Activated naive CD8-positive, alpha-beta T cell treated with anti-CD3 and anti-CD28 coated beads for 36 hours (primary cell): ENCODE data around the gene UGP2. TPM values are rescaled to one million over a fixed set of nuclear protein-coding genes. Genes with fewer than 3 reads are reported as not detected.
"Not testable (repeated sequence)": the region's sequence is repeated elsewhere in the genome, so short reads cannot be mapped to it uniquely, and the experiment has no call there.

Experiments used
- DNase-seq: peaks from one replicate; pipeline ENCODE4 v3.0.0; 2021
- H3K27ac Mint-ChIP-seq: one replicate; pipeline ENCODE4 v1.8.0; 2022; ENCODE audit warnings: mild to moderate bottlenecking, moderate library complexity, mixed read lengths
- H3K27me3 Mint-ChIP-seq: one replicate; pipeline ENCODE4 v1.8.0; 2022; ENCODE audit warnings: mild to moderate bottlenecking, mixed read lengths
- H3K36me3 Mint-ChIP-seq: one replicate; pipeline ENCODE4 v1.8.0; 2021; ENCODE audit warnings: mild to moderate bottlenecking, mixed read lengths
- H3K4me1 Mint-ChIP-seq: one replicate; pipeline ENCODE4 v1.8.0; 2021; ENCODE audit warnings: mixed read lengths
- H3K4me3 Mint-ChIP-seq: one replicate; pipeline ENCODE4 v1.8.0; 2022; ENCODE audit warnings: mild to moderate bottlenecking, moderate library complexity, mixed read lengths
- H3K9me3 Mint-ChIP-seq: one replicate; pipeline ENCODE4 v1.8.0; 2022; ENCODE audit warnings: mixed read lengths
- total RNA-seq, 2 experiments: library from RNA; stranded (reverse); gene quantifications; one replicate each; pipeline ENCODE4 v1.2.3, GENCODE V29; 2021

UGP2 gene
- total RNA-seq, result 10 to 100 TPM; 70.0 to 71.5 TPM

- Mint-ChIP-seq H3K36me3 (peaks cover 23% of the 10 kb centered on the region), H3K9me3 (no peaks in the 10 kb centered on the region), H3K4me3 (peak within 1 kb of the TSS; percentile 92), H3K27me3 (no peaks in the 10 kb centered on the region), H3K4me1 (peaks cover 50% of the 10 kb centered on the region), H3K27ac (peak within 1 kb of the TSS; percentile 97)
- peak; percentile 89 for DNase-seq
Measured at GRCh38 chr2:63841254-63842022, at the start of gene UGP2. TSS of gene UGP2 (plus strand) at chr2:63841896. CDS start at chr2:63842186, 290 bp downstream.

- no peak overlapping the region for H3K27ac Mint-ChIP-seq
- peaks cover 6% of the 10 kb centered on the region for H3K9me3 Mint-ChIP-seq
- H3K4me1 Mint-ChIP-seq, result peaks cover 15% of the 10 kb centered on the region
- H3K36me3 Mint-ChIP-seq, result no peaks in the 10 kb centered on the region
- no peak overlapping the region for H3K4me3 Mint-ChIP-seq
- peaks cover 3% of the 10 kb centered on the region for H3K27me3 Mint-ChIP-seq
- DNase-seq, result peak; percentile 4
Measured at GRCh38 chr2:63792530-63792929, 49.2 kb upstream of the UGP2 start.

- H3K4me1 Mint-ChIP-seq, result peaks cover 7% of the 10 kb centered on the region
- no peaks in the 10 kb centered on the region for H3K36me3 Mint-ChIP-seq
- peaks cover 3% of the 10 kb centered on the region for H3K27me3 Mint-ChIP-seq
- no peak overlapping the region for H3K4me3 Mint-ChIP-seq
- H3K9me3 Mint-ChIP-seq, result peaks cover 6% of the 10 kb centered on the region
- no peak for DNase-seq
- H3K27ac Mint-ChIP-seq, result no peak overlapping the region
Measured at GRCh38 chr2:63796366-63796765, 45.3 kb upstream of the UGP2 start.

- peaks cover 7% of the 10 kb centered on the region for H3K4me1 Mint-ChIP-seq
Measured at GRCh38 chr2:63796796-63797195, 44.9 kb upstream of the UGP2 start.

GRCh38 chr2:63801455-63801854 is 40.2 kb upstream of the UGP2 start:
- Mint-ChIP-seq H3K4me3 (no peak overlapping the region), H3K4me1 (no peaks in the 10 kb centered on the region), H3K27ac (no peak overlapping the region), H3K36me3 (no peaks in the 10 kb centered on the region), H3K27me3 (no peaks in the 10 kb centered on the region), H3K9me3 (peaks cover 3% of the 10 kb centered on the region)
- no peak for DNase-seq

More at GRCh38 chr2:63796796-63797195, 44.9 kb upstream of the UGP2 start:
- no peak overlapping the region for H3K27ac Mint-ChIP-seq
- no peak overlapping the region for H3K4me3 Mint-ChIP-seq
- no peak for DNase-seq
- H3K9me3 Mint-ChIP-seq, result peaks cover 6% of the 10 kb centered on the region
- H3K36me3 Mint-ChIP-seq, result no peaks in the 10 kb centered on the region
- peaks cover 3% of the 10 kb centered on the region for H3K27me3 Mint-ChIP-seq

GRCh38 chr2:63805412-63805811 is 36.3 kb upstream of the UGP2 start:
- Mint-ChIP-seq H3K9me3 (peaks cover 3% of the 10 kb centered on the region), H3K27ac (no peak overlapping the region), H3K4me3 (no peak overlapping the region), H3K27me3 (no peaks in the 10 kb centered on the region), H3K4me1 (no peaks in the 10 kb centered on the region), H3K36me3 (peaks cover 3% of the 10 kb centered on the region)
- no peak for DNase-seq

GRCh38 chr2:63808036-63808435 is 33.7 kb upstream of the UGP2 start:
- H3K27me3 Mint-ChIP-seq, H3K27ac Mint-ChIP-seq, H3K4me3 Mint-ChIP-seq, H3K4me1 Mint-ChIP-seq, DNase-seq, H3K9me3 Mint-ChIP-seq, H3K36me3 Mint-ChIP-seq: not testable (repeated sequence)

- not testable (repeated sequence) for H3K27ac Mint-ChIP-seq, H3K36me3 Mint-ChIP-seq, H3K9me3 Mint-ChIP-seq, H3K4me3 Mint-ChIP-seq, H3K4me1 Mint-ChIP-seq, H3K27me3 Mint-ChIP-seq, DNase-seq
Measured at GRCh38 chr2:63808911-63809310, 32.8 kb upstream of the UGP2 start.

- H3K27me3 Mint-ChIP-seq, result no peaks in the 10 kb centered on the region
- no peak overlapping the region for H3K4me3 Mint-ChIP-seq
- no peak overlapping the region for H3K27ac Mint-ChIP-seq
- H3K4me1 Mint-ChIP-seq, result no peaks in the 10 kb centered on the region
- H3K9me3 Mint-ChIP-seq, result peaks cover 2% of the 10 kb centered on the region
- H3K36me3 Mint-ChIP-seq, result peaks cover 3% of the 10 kb centered on the region
- DNase-seq, result no peak
Measured at GRCh38 chr2:63811063-63811462, 30.6 kb upstream of the UGP2 start.

- H3K4me1 Mint-ChIP-seq, H3K27ac Mint-ChIP-seq, DNase-seq, H3K27me3 Mint-ChIP-seq, H3K4me3 Mint-ChIP-seq, H3K36me3 Mint-ChIP-seq, H3K9me3 Mint-ChIP-seq: not testable (repeated sequence)
Measured at GRCh38 chr2:63811870-63812269, 29.8 kb upstream of the UGP2 start.

- no peaks in the 10 kb centered on the region for H3K36me3 Mint-ChIP-seq
- H3K27ac Mint-ChIP-seq, result no peak overlapping the region
- DNase-seq, result no peak
- no peak overlapping the region for H3K4me3 Mint-ChIP-seq
- H3K27me3 Mint-ChIP-seq, result no peaks in the 10 kb centered on the region
- peaks cover 2% of the 10 kb centered on the region for H3K4me1 Mint-ChIP-seq
- no peaks in the 10 kb centered on the region for H3K9me3 Mint-ChIP-seq
Measured at GRCh38 chr2:63814114-63814513, 27.6 kb upstream of the UGP2 start.

GRCh38 chr2:63817382-63817781 is 24.3 kb upstream of the UGP2 start:
- H3K4me3 Mint-ChIP-seq, result no peak overlapping the region
- H3K27ac Mint-ChIP-seq, result no peak overlapping the region
- peaks cover 2% of the 10 kb centered on the region for H3K4me1 Mint-ChIP-seq
- no peaks in the 10 kb centered on the region for H3K9me3 Mint-ChIP-seq
- H3K27me3 Mint-ChIP-seq, result no peaks in the 10 kb centered on the region
- no peak for DNase-seq
- no peaks in the 10 kb centered on the region for H3K36me3 Mint-ChIP-seq

- no peak for DNase-seq
- H3K27ac Mint-ChIP-seq, result no peak overlapping the region
- no peaks in the 10 kb centered on the region for H3K9me3 Mint-ChIP-seq
- H3K4me1 Mint-ChIP-seq, result peaks cover 2% of the 10 kb centered on the region
- no peaks in the 10 kb centered on the region for H3K36me3 Mint-ChIP-seq
- H3K27me3 Mint-ChIP-seq, result no peaks in the 10 kb centered on the region
- no peak overlapping the region for H3K4me3 Mint-ChIP-seq
Measured at GRCh38 chr2:63818271-63818670, 23.4 kb upstream of the UGP2 start.

GRCh38 chr2:63819256-63819655 is 22.4 kb upstream of the UGP2 start:
- Mint-ChIP-seq H3K4me1 (peaks cover 2% of the 10 kb centered on the region), H3K27ac (no peak overlapping the region), H3K9me3 (no peaks in the 10 kb centered on the region), H3K27me3 (no peaks in the 10 kb centered on the region), H3K4me3 (no peak overlapping the region), H3K36me3 (no peaks in the 10 kb centered on the region)
- no peak for DNase-seq

- Mint-ChIP-seq H3K36me3 (no peaks in the 10 kb centered on the region), H3K27ac (no peak overlapping the region), H3K27me3 (no peaks in the 10 kb centered on the region), H3K9me3 (no peaks in the 10 kb centered on the region), H3K4me3 (no peak overlapping the region), H3K4me1 (peaks cover 2% of the 10 kb centered on the region)
- DNase-seq, result no peak
Measured at GRCh38 chr2:63819765-63820717, 21.7 kb upstream of the UGP2 start.
